HuH-7 (cell line): ENCODE measurements around the gene INPP4B.

Experiments
- DNase-seq: peaks from one replicate; pipeline ENCODE4 v3.0.0; 2011; ENCODE audit warnings: low spot score

INPP4B gene

GRCh38 chr4:142465526-142465925, 380.6 kb downstream of the INPP4B start:
- DNase-seq, result no peak

GRCh38 chr4:142463206-142463605, 382.9 kb downstream of the INPP4B start:
- DNase-seq, result no peak

GRCh38 chr4:142452161-142452855, 393.8 kb downstream of the INPP4B start:
- DNase-seq, result no peak

- no peak for DNase-seq
These were observed 396.2 kb downstream of the INPP4B start for GRCh38 chr4:142449771-142450373.

- DNase-seq, result no peak
These were observed 399.1 kb downstream of the INPP4B start for GRCh38 chr4:142447009-142447408.

- DNase-seq, result no peak
These were observed 402.6 kb downstream of the INPP4B start for GRCh38 chr4:142443469-142443868.

GRCh38 chr4:142440093-142440492, 406.0 kb downstream of the INPP4B start:
- no peak for DNase-seq

- no peak for DNase-seq
These were observed 410.4 kb downstream of the INPP4B start for GRCh38 chr4:142435599-142436235.

- no peak for DNase-seq
These were observed 411.4 kb downstream of the INPP4B start for GRCh38 chr4:142434519-142435224.

- no peak for DNase-seq
These were observed 417.4 kb downstream of the INPP4B start for GRCh38 chr4:142428715-142429114.

- no peak for DNase-seq
These were observed 418.6 kb downstream of the INPP4B start for GRCh38 chr4:142427456-142427855.

GRCh38 chr4:142423861-142424260, 422.2 kb downstream of the INPP4B start:
- DNase-seq, result no peak

- no peak for DNase-seq
These were observed 425.6 kb downstream of the INPP4B start for GRCh38 chr4:142420311-142421095.

GRCh38 chr4:142419712-142420111, 426.4 kb downstream of the INPP4B start:
- no peak for DNase-seq

GRCh38 chr4:142418697-142419096, 427.4 kb downstream of the INPP4B start:
- no peak for DNase-seq

GRCh38 chr4:142416711-142417275, 429.3 kb downstream of the INPP4B start:
- DNase-seq, result no peak

GRCh38 chr4:142416121-142416520, 430.0 kb downstream of the INPP4B start:
- no peak for DNase-seq

- no peak for DNase-seq
These were observed 431.6 kb downstream of the INPP4B start for GRCh38 chr4:142414366-142414990.

GRCh38 chr4:142413485-142413884, 432.6 kb downstream of the INPP4B start:
- no peak for DNase-seq

- DNase-seq, result no peak
These were observed 434.1 kb downstream of the INPP4B start for GRCh38 chr4:142411993-142412392.

- DNase-seq, result no peak
These were observed 438.1 kb downstream of the INPP4B start for GRCh38 chr4:142408003-142408441.
